GM10248 (cell line): ENCODE data around the gene ZNF385C.

ENCODE experiments used
- CTCF ChIA-PET: fragments of 300-600 bp; sonication (Branson Sonifier 250); formaldehyde crosslinking; extraction: SDS; loops from one replicate; lab custom pipeline; 2021; ENCODE audit warnings: antibody characterized with exemption; lab: Yijun Ruan, JAX
- POLR2A ChIA-PET: fragments of 350-650 bp; sonication (Branson Sonifier 250); formaldehyde crosslinking; extraction: SDS; loops from one replicate; lab custom pipeline; 2020; ENCODE audit warnings: antibody characterized with exemption; lab: Yijun Ruan, JAX
- DNase-seq: peaks from one replicate; pipeline ENCODE4 v3.0.0; 2012; ENCODE audit errors: extremely low spot score
- CTCF ChIP-seq: IDR thresholded peaks from 2 replicates; pipeline ENCODE4 v1.5.1; 2012; ENCODE audit warnings: mild to moderate bottlenecking, low read depth; ENCODE audit errors: extremely low read depth, missing control alignments, control extremely low read depth

The ZNF385C gene

GRCh38 chr17:42047343-42047742 is 50.9 kb downstream of the ZNF385C start:
- no peak for DNase-seq
- CTCF ChIA-PET: interaction anchor here (1.1 to 3.2 kb wide), 2 partner anchors 20 to 27 kb away, joined by 3 to 16 read pairs; partner anchors contain the start of gene NKIRAS2
- no peak for TF ChIP-seq CTCF
- POLR2A ChIA-PET: no interaction called here

GRCh38 chr17:42045719-42046118 is 52.6 kb downstream of the ZNF385C start:
- no peak for TF ChIP-seq CTCF
- CTCF ChIA-PET: interaction anchor here (0.8 to 3.2 kb wide), 7 partner anchors 10 to 115 kb away, joined by 3 to 16 read pairs (median 3); partner anchors contain the start of gene ODAD4
- POLR2A ChIA-PET: no interaction called here
- no peak for DNase-seq

GRCh38 chr17:42042598-42043319 is 55.5 kb downstream of the ZNF385C start:
- POLR2A ChIA-PET: no interaction called here
- no peak for TF ChIP-seq CTCF
- no peak for DNase-seq
- CTCF ChIA-PET: interaction anchor here (0.9 to 9.8 kb wide), 2 partner anchors 18 to 23 kb away, joined by 3 to 77 read pairs; no protein-coding TSS in a partner anchor

GRCh38 chr17:42041619-42042018 is 56.7 kb downstream of the ZNF385C start:
- no peak for TF ChIP-seq CTCF
- ChIA-PET POLR2A (interaction anchor here (1.6 kb wide), 1 partner anchor 22 kb away, joined by 4 read pairs; the partner anchor contains the start of gene NKIRAS2), CTCF (interaction anchor here (0.8 to 9.8 kb wide), 11 partner anchors 8 to 57 kb away, joined by 3 to 77 read pairs (median 6); partner anchors contain the start of genes DNAJC7 and NKIRAS2)
- no peak for DNase-seq

- DNase-seq: no peak
- POLR2A ChIA-PET: interaction anchor here (1.6 kb wide), 1 partner anchor 21 kb away, joined by 4 read pairs; the partner anchor contains the start of gene NKIRAS2
- TF ChIP-seq CTCF: no peak
- CTCF ChIA-PET: interaction anchor here (1.1 to 9.8 kb wide), 9 partner anchors 9 to 58 kb away, joined by 3 to 77 read pairs (median 8); partner anchors contain the start of gene NKIRAS2
These were observed 57.5 kb downstream of the ZNF385C start for GRCh38 chr17:42040818-42041217.
